Common myeloid progenitor, CD34-positive (primary cell): Measurements from ENCODE around the gene TACC2.

Experiments used
- CTCF ChIA-PET: fragments of 350-600 bp; sonication (Branson Sonifier 250); formaldehyde crosslinking; loops from one replicate; lab custom pipeline; 2021; ENCODE audit warnings: antibody characterized with exemption; lab: Charles Lee
- POLR2A ChIA-PET: fragments of 350-600 bp; sonication (Branson Sonifier 250); formaldehyde crosslinking; loops from one replicate; lab custom pipeline; 2021; ENCODE audit warnings: antibody characterized with exemption; lab: Charles Lee
- DNase-seq, 3 donors: peaks; one replicate each; pipeline versions ENCODE4 v3.0.0 to v3.0.0-alpha.2; 2013
- H3K27ac ChIP-seq, 2 experiments: 1 replicate in 1 of 2; 2 replicates in 1 of 2; pipeline ENCODE4 v1.7.0; 2013; ENCODE audit warnings: inconsistent platforms in 2 of 2, low read length in 2 of 2, mild to moderate bottlenecking in 2 of 2, low read depth in 1 of 2, moderate library complexity in 1 of 2; ENCODE audit not compliant: severe bottlenecking in 2 of 2, insufficient read depth in 1 of 2, poor library complexity in 1 of 2
- H3K27me3 ChIP-seq, 5 experiments: replicated peaks in 2 of 5; 1 replicate in 3 of 5; 2 replicates in 2 of 5; pipeline versions ENCODE4 v1.6.1 to v1.7.0; 2013; ENCODE audit warnings: low read length in 4 of 5, mild to moderate bottlenecking in 2 of 5, moderate library complexity in 2 of 5, inconsistent platforms in 1 of 5; ENCODE audit not compliant: insufficient read depth in 5 of 5, control insufficient read depth in 4 of 5
- H3K36me3 ChIP-seq, 4 experiments: 1 replicate in 2 of 4; 2 replicates in 2 of 4; pipeline versions ENCODE4 v1.6.1 to v1.7.0; 2013; ENCODE audit warnings: low read length in 3 of 4, control low read depth in 1 of 4, mild to moderate bottlenecking in 1 of 4; ENCODE audit not compliant: control insufficient read depth in 4 of 4, insufficient read depth in 4 of 4
- H3K4me1 ChIP-seq, 4 experiments: 1 replicate in 3 of 4; 2 replicates in 1 of 4; pipeline versions ENCODE4 v1.6.1 to v1.7.1; 2013; ENCODE audit warnings: low read length in 3 of 4, mild to moderate bottlenecking in 3 of 4, control low read depth in 1 of 4, inconsistent platforms in 1 of 4, moderate library complexity in 1 of 4; ENCODE audit not compliant: control insufficient read depth in 4 of 4, insufficient read depth in 4 of 4; ENCODE audit errors: control extremely low read depth in 1 of 4
- H3K4me3 ChIP-seq, 7 experiments: 1 replicate in 4 of 7; 2 replicates in 3 of 7; pipeline versions ENCODE4 v1.5.1 to v1.7.0; 2013; ENCODE audit warnings: mild to moderate bottlenecking in 7 of 7, low read length in 6 of 7, moderate library complexity in 6 of 7, inconsistent platforms in 2 of 7, low read depth in 2 of 7, control low read depth in 1 of 7; ENCODE audit not compliant: insufficient read depth in 4 of 7, control insufficient read depth in 1 of 7; ENCODE audit errors: extremely low read depth in 1 of 7
- H3K9me3 ChIP-seq, 5 experiments: 1 replicate in 4 of 5; 2 replicates in 1 of 5; pipeline versions ENCODE4 v1.6.1 to v1.7.1; 2013; ENCODE audit warnings: low read length in 4 of 5, mild to moderate bottlenecking in 2 of 5, inconsistent platforms in 1 of 5, low read depth in 1 of 5, moderate library complexity in 1 of 5; ENCODE audit not compliant: control insufficient read depth in 4 of 5, insufficient read depth in 2 of 5; ENCODE audit errors: control extremely low read depth in 1 of 5
- WGBS: methylation state at CpG from one replicate; pipeline ENCODE4 v1.1.5; 2013; ENCODE audit not compliant: insufficient coverage; 5-methylcytosine and 5-hydroxymethylcytosine counted together

The TACC2 gene

DNA sequence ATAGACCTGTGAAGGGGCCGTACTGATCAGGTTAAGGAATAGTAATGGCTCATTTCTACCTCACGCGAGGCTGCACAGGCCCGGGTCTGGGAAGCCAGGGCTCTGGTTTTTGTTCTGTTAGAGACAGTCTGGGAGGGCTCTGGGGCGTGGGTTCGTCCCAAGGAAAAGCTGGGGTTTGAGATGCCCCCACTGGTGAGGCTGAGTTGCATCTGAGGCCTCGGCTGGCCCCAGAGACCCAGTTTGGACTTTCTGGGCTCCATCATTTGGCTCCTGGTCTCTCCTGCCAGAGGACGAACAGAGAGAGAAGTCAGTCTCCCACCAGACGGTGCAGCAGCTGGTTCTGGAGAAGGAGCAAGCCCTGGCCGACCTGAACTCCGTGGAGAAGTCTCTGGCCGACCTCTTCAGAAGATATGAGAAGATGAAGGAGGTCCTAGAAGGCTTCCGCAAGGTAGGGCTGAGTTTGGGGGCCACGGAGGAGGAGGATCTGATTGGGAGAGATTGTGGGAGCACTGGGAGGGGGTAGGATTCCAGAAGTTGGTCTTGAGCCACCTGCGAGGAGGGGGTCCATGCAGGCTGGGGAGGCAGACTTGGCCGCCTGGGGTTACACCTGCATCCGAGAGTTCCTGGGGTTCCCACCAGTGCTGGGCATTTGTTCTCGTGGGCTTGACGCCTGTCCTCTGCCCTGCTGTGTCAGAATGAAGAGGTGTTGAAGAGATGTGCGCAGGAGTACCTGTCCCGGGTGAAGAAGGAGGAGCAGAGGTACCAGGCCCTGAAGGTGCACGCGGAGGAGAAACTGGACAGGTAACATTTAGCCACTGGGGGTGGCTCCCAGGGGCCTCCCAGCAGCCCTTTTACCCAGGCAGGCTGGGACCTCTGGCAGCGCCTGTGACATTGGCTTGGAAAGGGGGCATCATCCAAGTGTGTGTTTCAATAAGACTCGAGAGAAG lies 259.7 kb downstream of the TACC2 start:
- 95% methylated on average over 20 of the region's 25 CpGs for WGBS
- CTCF ChIA-PET = no interaction called here
- POLR2A ChIA-PET = no interaction called here

GRCh38 chr10:122249303-122249850 lies 260.4 kb downstream of the TACC2 start:
- no peaks in the 10 kb centered on the region for H3K36me3 ChIP-seq
- 96% methylated on average over 11 of the region's 11 CpGs for WGBS
- H3K27ac ChIP-seq = no peak overlapping the region
- no peaks in the 10 kb centered on the region for H3K9me3 ChIP-seq
- H3K4me3 ChIP-seq = no peak overlapping the region
- no peak for DNase-seq
- CTCF ChIA-PET = no interaction called here
- H3K4me1 ChIP-seq = peaks cover 0 to 4% (median 0%) of the 10 kb centered on the region in 4 experiments
- peaks cover 0 to 5% (median 0%) of the 10 kb centered on the region in 5 experiments for H3K27me3 ChIP-seq
- POLR2A ChIA-PET = no interaction called here

More for the DNA sequence above, 259.7 kb downstream of the TACC2 start:
- H3K4me3 ChIP-seq = no peak overlapping the region
- no peak for DNase-seq
- peaks cover 0 to 5% (median 2%) of the 10 kb centered on the region in 5 experiments for H3K27me3 ChIP-seq
- no peak overlapping the region for H3K27ac ChIP-seq
- H3K36me3 ChIP-seq = no peaks in the 10 kb centered on the region
- peaks cover 0 to 4% (median 0%) of the 10 kb centered on the region in 4 experiments for H3K4me1 ChIP-seq
- no peaks in the 10 kb centered on the region for H3K9me3 ChIP-seq

DNA sequence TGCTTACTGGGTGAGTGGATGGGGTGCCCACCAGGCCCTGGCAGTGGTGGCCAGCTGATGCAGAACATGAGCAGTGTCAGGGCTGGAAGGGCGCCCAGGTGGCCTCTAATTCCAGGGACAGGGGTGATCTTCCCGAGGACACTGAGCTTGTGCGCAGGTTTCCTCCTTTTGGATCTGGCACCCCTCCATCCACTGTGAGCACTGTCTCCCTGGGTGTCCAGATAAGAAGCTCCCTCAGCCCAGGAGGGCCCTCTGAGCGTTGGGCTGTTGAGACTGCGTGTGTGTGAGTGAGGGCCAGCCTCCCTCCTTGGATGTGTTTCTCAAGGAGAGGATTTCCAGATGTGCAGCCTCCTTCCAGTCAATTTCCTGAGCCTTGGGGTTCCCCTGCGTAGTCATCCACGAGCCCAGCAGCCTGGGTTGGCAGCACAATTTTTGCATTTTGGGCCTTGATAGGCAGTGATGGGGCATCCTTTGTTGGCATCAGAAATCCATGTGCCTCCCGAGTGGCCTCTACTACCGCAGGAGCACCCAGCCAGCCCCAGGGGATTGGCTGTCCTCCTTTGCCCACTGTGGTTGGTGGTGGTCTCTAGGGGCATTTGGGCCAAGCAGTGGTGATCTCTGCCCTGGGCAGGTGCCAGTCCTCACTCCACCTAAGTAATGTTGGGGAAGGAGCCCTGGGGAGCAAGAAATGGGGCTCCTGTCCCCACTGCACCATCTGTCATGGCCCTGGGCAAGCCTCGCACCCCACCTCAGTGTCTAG lies 261.2 kb downstream of the TACC2 start:
- no peak for DNase-seq
- POLR2A ChIA-PET = no interaction called here
- WGBS = 96% methylated on average over 6 of the region's 10 CpGs
- peaks cover 0 to 5% (median 0%) of the 10 kb centered on the region in 5 experiments for H3K27me3 ChIP-seq
- CTCF ChIA-PET = no interaction called here
- no peak overlapping the region for H3K4me3 ChIP-seq
- peaks cover 0 to 4% (median 0%) of the 10 kb centered on the region in 4 experiments for H3K4me1 ChIP-seq
- no peak overlapping the region for H3K27ac ChIP-seq
- no peaks in the 10 kb centered on the region for H3K36me3 ChIP-seq
- H3K9me3 ChIP-seq = no peaks in the 10 kb centered on the region

DNA sequence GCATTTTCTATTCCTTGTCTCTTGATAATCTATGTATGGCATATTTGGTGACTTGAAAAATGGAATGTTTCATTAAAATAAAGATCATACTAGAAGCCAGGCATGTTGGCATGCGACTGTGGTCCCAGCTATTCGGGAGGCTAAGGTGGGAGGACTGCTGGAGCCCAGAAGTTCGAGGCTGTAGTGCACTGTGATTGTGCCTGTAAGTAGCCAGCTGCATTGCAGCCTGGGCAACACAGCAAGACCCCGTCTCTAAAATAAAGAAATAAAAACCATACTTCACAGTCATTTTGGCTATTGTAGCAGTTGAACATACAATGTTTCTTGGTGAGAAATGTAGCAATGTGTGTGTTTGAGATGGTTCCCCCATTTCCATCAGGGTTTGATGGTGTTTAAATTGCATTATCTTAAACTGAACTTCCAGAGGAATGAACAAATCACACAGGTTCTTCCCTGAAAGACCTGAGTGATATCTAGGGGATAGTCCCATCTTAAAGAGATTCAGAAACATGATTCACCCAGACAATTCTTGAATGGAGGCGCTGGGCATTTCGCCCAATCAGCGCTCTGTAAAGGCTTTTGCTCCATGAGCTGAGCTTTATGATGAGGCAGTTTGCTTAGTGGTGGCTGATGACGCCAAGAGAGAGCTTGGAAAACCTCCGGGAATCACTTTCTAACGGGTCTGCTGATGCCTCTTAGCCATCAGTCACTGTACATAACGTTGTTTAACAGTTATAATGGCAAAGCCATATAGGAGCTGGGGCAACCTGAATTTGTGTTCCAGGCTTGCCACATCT lies 262.7 kb downstream of the TACC2 start:
- peaks cover 0 to 2% (median 0%) of the 10 kb centered on the region in 5 experiments for H3K27me3 ChIP-seq
- ChIA-PET POLR2A (no interaction called here), CTCF (no interaction called here)
- no peak for DNase-seq
- H3K4me1 ChIP-seq = peaks cover 0 to 4% (median 0%) of the 10 kb centered on the region in 4 experiments
- H3K9me3 ChIP-seq = no peaks in the 10 kb centered on the region
- no peak overlapping the region for H3K4me3 ChIP-seq
- H3K27ac ChIP-seq = no peak overlapping the region
- no peaks in the 10 kb centered on the region for H3K36me3 ChIP-seq
- WGBS = 97% methylated on average over 10 of the region's 11 CpGs

DNA sequence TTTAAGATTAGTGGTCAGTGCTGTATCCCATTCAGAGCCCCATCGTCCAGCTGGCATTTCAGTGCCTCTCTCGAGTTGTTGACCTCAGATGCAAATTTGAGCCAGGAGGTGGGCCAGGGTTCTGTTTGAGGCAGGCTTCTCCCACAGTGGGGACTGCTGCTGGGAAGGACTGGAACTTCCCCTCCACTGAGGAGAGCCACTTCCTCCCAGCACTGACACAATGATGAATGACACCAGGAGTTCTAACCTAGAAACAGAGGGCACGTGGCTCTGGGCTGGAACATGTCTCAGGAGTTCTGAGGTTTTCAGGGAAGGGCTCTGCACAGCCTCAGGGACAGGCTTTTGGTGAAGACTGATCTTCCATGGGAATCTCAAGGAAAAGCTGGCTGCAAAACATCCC lies 263.8 kb downstream of the TACC2 start:
- CTCF ChIA-PET = no interaction called here
- H3K9me3 ChIP-seq = no peaks in the 10 kb centered on the region
- H3K27ac ChIP-seq = no peak overlapping the region
- no peak overlapping the region for H3K4me3 ChIP-seq
- H3K27me3 ChIP-seq = peaks cover 0 to 3% (median 0%) of the 10 kb centered on the region in 5 experiments
- peaks cover 0 to 4% (median 0%) of the 10 kb centered on the region in 4 experiments for H3K4me1 ChIP-seq
- DNase-seq = no peak
- H3K36me3 ChIP-seq = no peaks in the 10 kb centered on the region
- POLR2A ChIA-PET = no interaction called here
- WGBS = 18% methylated on average over 3 of the region's 3 CpGs

DNA sequence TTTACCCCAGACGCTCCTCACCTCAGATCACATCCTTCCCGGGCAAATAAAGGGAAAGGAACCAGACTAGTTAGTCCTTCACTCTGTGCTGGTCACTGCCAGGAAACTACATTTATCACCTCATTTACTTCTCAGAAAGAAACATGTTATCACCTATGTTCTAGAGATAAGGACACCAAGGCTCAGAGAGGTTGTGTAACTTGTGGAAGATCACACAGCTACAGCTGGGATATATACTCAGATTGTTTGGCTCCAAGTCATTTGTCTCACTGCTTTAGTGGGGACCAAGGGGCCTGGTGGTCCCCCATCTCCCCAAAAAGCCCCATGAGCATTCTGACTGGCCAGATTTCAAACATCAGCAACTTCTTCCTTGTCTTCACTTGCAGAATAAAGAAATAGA lies 264.6 kb downstream of the TACC2 start:
- ChIA-PET CTCF (no interaction called here), POLR2A (no interaction called here)
- 100% methylated on average over 1 of the region's 2 CpGs for WGBS
- Histone ChIP-seq H3K4me1 (peaks cover 0 to 4% (median 0%) of the 10 kb centered on the region in 4 experiments), H3K9me3 (no peaks in the 10 kb centered on the region), H3K27me3 (peaks cover 0 to 7% (median 0%) of the 10 kb centered on the region in 5 experiments), H3K36me3 (no peaks in the 10 kb centered on the region), H3K4me3 (no peak overlapping the region), H3K27ac (no peak overlapping the region)
- no peak for DNase-seq
